HAP-1 (cell line): ENCODE data around the gene NKG7.

Source experiments
- DNase-seq, 2 experiments: peaks; one replicate each; pipeline ENCODE4 v3.0.0-alpha.2; 2016 to 2020; ENCODE audit warnings: low spot score in 2 of 2
- H3K27me3 ChIP-seq: fragments of 250-450 bp; sonication (Bioruptor Pico); 2 replicates; pipeline ENCODE4 v1.5.1; 2020; ENCODE audit warnings: low read depth, mild to moderate bottlenecking, moderate library complexity
- H3K36me3 ChIP-seq: fragments of 250-450 bp; sonication (Bioruptor Pico); replicated peaks from 2 replicates; pipeline ENCODE4 v1.5.1; 2020; ENCODE audit warnings: mild to moderate bottlenecking
- H3K4me1 ChIP-seq: fragments of 250-450 bp; sonication (Bioruptor Pico); 2 replicates; pipeline ENCODE4 v1.5.1; 2020; ENCODE audit warnings: mild to moderate bottlenecking
- H3K4me3 ChIP-seq: fragments of 250-450 bp; sonication (Bioruptor Pico); 2 replicates; pipeline ENCODE4 v1.5.1; 2020; ENCODE audit warnings: mild to moderate bottlenecking, moderate library complexity
- H3K9me3 ChIP-seq: fragments of 250-450 bp; sonication (Bioruptor Pico); 2 replicates; pipeline ENCODE4 v1.5.1; 2020; ENCODE audit warnings: mild to moderate bottlenecking, moderate library complexity
- in situ Hi-C: fragments of 300-500 bp; cut with MboI; formaldehyde crosslinking; loops from 3 replicates; pipeline ENCODE4 v1.14.3; 2020; ENCODE audit warnings: low sequenced_read_pairs, inconsistent platforms, mixed read lengths

The NKG7 gene

GRCh38 chr19:51375504-51376221 is 3.2 kb upstream of the NKG7 start:
- in situ Hi-C loops = no loop called here
- Histone ChIP-seq H3K4me3 (no peak overlapping the region), H3K9me3 (no peaks in the 10 kb centered on the region), H3K4me1 (no peaks in the 10 kb centered on the region), H3K27me3 (no peaks in the 10 kb centered on the region), H3K36me3 (no peaks in the 10 kb centered on the region)
- DNase-seq = no peak

DNA sequence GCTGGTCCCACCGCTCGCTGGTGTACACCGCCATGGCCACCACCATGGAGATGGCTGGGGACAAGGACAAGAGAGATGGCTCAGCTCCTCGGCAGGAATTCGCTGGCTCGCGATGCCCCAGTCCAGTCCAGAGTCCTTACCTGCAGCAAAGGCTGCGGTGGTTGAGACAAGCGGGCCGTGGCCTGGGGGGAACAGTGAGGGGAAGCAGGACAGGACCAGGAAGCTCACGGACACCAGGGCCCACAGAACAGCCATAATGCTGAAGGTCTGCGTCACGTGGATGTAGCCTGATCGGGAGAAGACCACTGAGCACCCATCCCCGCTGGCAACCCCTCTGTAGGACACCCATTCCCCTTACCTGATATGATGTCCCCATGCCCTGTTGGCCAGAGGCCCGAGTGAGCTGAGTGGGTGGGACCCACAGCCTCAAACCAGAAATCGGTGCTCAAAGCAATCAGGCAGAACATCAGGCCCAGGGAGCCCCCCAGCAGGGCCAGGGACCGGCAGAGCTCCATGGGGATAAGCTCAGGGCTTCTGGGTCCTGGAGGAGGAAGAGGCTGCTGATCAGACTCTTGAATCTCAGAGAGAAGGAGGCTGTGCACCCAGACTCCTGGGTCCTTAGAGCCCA is 319 bp downstream of the NKG7 start:
- no peaks in the 10 kb centered on the region for H3K9me3 ChIP-seq
- in situ Hi-C loops = no loop called here
- H3K4me1 ChIP-seq = peaks cover 4% of the 10 kb centered on the region; the same call in 1 of the 2 replicates
- no peak for DNase-seq
- H3K36me3 ChIP-seq = no peaks in the 10 kb centered on the region
- H3K4me3 ChIP-seq = no peak overlapping the region
- H3K27me3 ChIP-seq = no peaks in the 10 kb centered on the region

DNA sequence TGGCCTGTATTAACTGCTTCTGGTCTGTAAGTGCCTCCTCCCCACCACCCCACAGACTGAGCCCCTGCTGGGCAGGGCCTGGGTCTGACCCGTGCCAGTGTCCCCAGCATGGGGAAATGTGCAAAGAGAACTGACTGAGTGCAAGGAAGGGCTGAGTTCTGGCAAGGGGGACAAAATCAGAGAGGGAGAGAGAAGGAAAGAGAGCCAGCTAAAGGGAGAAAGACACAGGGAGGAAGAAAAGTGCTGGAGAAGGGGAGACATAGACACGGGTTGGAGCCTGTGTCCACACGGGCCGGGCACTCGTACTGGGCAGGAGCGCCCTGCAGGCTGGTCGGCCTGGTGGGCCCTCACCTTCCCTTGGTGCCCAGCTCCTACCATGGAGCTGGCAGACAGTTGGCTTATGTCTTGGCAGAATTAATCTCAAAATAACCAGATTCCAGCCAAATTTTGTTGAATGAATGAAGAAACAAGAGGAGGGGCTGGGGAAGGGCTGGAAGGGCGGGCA is 1.2 kb downstream of the NKG7 start:
- no peak for DNase-seq
- Histone ChIP-seq H3K4me3 (no peak overlapping the region), H3K4me1 (peaks cover 4% of the 10 kb centered on the region; the same call in 1 of the 2 replicates), H3K36me3 (no peaks in the 10 kb centered on the region), H3K27me3 (no peaks in the 10 kb centered on the region), H3K9me3 (no peaks in the 10 kb centered on the region)
- in situ Hi-C loops = no loop called here

- Histone ChIP-seq H3K4me1 (peaks cover 4% of the 10 kb centered on the region; the same call in 1 of the 2 replicates), H3K36me3 (no peaks in the 10 kb centered on the region), H3K9me3 (no peaks in the 10 kb centered on the region), H3K4me3 (no peak overlapping the region), H3K27me3 (no peaks in the 10 kb centered on the region)
- in situ Hi-C loops = no loop called here
- no peak for DNase-seq
Measured at GRCh38 chr19:51370230-51370629, 2.2 kb downstream of the NKG7 start.

- in situ Hi-C loops = no loop called here
- Histone ChIP-seq H3K36me3 (no peaks in the 10 kb centered on the region), H3K9me3 (no peaks in the 10 kb centered on the region), H3K4me1 (peaks cover 4% of the 10 kb centered on the region; the same call in 1 of the 2 replicates), H3K4me3 (peak within 1 kb of the TSS; percentile 79), H3K27me3 (no peaks in the 10 kb centered on the region)
- no peak for DNase-seq
Measured at GRCh38 chr19:51368366-51369282, 3.8 kb downstream of the NKG7 start, which contains the start of gene CLDND2. Gene CLDND2 (minus strand): TSS chr19:51369003. CDS start chr19:51368577, 426 bp downstream.

GRCh38 chr19:51367565-51368365 is 4.7 kb downstream of the NKG7 start:
- Histone ChIP-seq H3K9me3 (no peaks in the 10 kb centered on the region), H3K27me3 (no peaks in the 10 kb centered on the region), H3K4me3 (peak overlapping the region; percentile 79), H3K36me3 (no peaks in the 10 kb centered on the region), H3K4me1 (peaks cover 4% of the 10 kb centered on the region; the same call in 1 of the 2 replicates)
- DNase-seq = peak; percentile 98 to 100
- in situ Hi-C loops = no loop called here

GRCh38 chr19:51367255-51367564 is 5.2 kb downstream of the NKG7 start:
- in situ Hi-C loops = no loop called here
- H3K4me3 ChIP-seq = peak overlapping the region; percentile 79

DNA sequence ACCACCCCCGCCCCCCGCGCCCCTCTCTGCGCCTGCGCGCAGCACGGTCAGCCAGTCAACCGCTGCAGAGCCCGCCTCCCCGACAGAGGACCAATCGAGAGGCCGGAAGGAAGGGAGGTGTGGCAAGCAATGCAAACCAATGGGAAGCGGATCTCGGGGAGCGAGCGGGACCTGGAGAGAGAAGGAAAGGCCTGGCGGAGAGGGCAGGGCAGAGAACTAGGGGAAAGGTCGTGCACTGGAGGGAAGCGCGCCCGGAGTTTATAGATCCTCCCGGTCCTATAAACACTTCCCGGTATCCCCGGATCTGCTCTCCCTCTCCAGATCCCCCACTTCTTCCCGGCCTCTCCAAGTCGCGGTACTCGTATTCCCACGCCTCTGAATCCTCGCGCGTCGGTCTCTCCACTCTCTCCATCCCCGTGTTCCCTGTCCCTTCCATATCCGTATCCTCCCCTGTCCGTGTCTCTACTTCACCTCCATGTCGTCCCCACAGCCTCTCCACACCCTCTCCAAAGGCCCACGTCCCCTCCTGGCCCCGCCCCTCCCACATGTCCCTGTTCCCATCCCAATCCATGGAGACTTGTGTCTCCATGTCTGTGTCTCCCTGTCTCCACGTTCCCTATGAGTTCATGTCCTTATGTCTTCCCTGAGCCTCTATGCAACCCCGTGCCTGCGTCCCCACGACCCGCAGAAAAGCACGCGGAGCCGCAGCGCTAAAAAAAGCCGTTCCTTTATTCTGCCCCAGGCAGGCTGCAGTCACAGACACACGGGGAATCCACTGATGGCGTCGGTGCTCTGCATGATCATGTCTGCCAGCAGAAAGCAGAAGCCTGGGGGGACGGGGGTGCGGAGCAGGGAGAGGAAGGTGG is 5.8 kb downstream of the NKG7 start:
- peak; percentile 99 for DNase-seq
- peaks cover 4% of the 10 kb centered on the region; the same call in 1 of the 2 replicates for H3K4me1 ChIP-seq
- H3K9me3 ChIP-seq = no peaks in the 10 kb centered on the region
- in situ Hi-C loops = no loop called here
- H3K4me3 ChIP-seq = peak overlapping the region; percentile 79
- H3K27me3 ChIP-seq = no peaks in the 10 kb centered on the region
- no peaks in the 10 kb centered on the region for H3K36me3 ChIP-seq

More at GRCh38 chr19:51367255-51367564, 5.2 kb downstream of the NKG7 start:
- DNase-seq = no peak
- Histone ChIP-seq H3K36me3 (no peaks in the 10 kb centered on the region), H3K9me3 (no peaks in the 10 kb centered on the region), H3K4me1 (peaks cover 4% of the 10 kb centered on the region; the same call in 1 of the 2 replicates), H3K27me3 (no peaks in the 10 kb centered on the region)

DNA sequence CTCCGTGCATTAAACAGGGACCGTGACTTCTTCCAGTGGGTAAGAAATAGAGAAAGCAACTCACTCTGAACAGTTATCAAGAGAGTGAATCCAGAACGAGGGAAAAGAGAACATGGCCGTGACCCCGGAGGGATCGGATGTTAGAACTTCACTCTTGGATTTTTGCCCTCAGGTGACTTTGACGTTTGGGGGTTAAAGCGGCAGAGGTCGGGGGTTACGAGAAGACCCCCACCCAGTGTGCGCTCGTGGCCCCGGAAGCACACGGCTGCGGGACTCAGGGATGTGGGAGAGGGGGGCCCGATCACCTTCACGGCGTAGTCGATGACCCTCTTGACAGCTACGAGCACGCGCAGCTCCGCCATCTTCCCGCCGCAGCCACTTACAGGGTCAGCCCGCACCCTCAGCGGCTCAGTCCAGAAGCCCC is 6.5 kb downstream of the NKG7 start, which contains the start of gene ETFB:
Gene ETFB (minus strand): TSS at position 424 of the 424 bp plus-strand sequence. CDS start 62 bp downstream, at position 362.
- Histone ChIP-seq H3K4me3 (peak within 1 kb of the TSS; percentile 79), H3K4me1 (peaks cover 4% of the 10 kb centered on the region; the same call in 1 of the 2 replicates), H3K9me3 (no peaks in the 10 kb centered on the region), H3K27me3 (no peaks in the 10 kb centered on the region), H3K36me3 (no peaks in the 10 kb centered on the region)
- DNase-seq = no peak
- in situ Hi-C loops = no loop called here

GRCh38 chr19:51365211-51365964 is 7.1 kb downstream of the NKG7 start:
- Histone ChIP-seq H3K27me3 (no peaks in the 10 kb centered on the region), H3K9me3 (no peaks in the 10 kb centered on the region), H3K4me3 (peak overlapping the region; percentile 79), H3K36me3 (no peaks in the 10 kb centered on the region), H3K4me1 (peaks cover 4% of the 10 kb centered on the region; the same call in 1 of the 2 replicates)
- in situ Hi-C loops = no loop called here
- DNase-seq = peak in 1 of 2 experiments; percentile 49

GRCh38 chr19:51364200-51365106 is 8.0 kb downstream of the NKG7 start:
- H3K36me3 ChIP-seq = no peaks in the 10 kb centered on the region
- no peak for DNase-seq
- no peaks in the 10 kb centered on the region for H3K27me3 ChIP-seq
- no peaks in the 10 kb centered on the region for H3K9me3 ChIP-seq
- in situ Hi-C loops = no loop called here
- H3K4me1 ChIP-seq = peaks cover 4% of the 10 kb centered on the region; the same call in 1 of the 2 replicates
- no peak overlapping the region; the same call in 1 of the 2 replicates for H3K4me3 ChIP-seq
